DMS53 treated with DMSO at 0.1 percent for 48 hours (cell line): Measurements from ENCODE around the gene DRC7.
"Not testable (repeated sequence)": the region's sequence is repeated elsewhere in the genome, so short reads cannot be mapped to it uniquely, and the experiment has no call there.

ENCODE experiments used
- DNase-seq: peaks from one replicate; lab custom pipeline; 2025; ENCODE audit not compliant: unreplicated experiment; lab: John Stamatoyannopoulos, UW

The DRC7 gene

DNA sequence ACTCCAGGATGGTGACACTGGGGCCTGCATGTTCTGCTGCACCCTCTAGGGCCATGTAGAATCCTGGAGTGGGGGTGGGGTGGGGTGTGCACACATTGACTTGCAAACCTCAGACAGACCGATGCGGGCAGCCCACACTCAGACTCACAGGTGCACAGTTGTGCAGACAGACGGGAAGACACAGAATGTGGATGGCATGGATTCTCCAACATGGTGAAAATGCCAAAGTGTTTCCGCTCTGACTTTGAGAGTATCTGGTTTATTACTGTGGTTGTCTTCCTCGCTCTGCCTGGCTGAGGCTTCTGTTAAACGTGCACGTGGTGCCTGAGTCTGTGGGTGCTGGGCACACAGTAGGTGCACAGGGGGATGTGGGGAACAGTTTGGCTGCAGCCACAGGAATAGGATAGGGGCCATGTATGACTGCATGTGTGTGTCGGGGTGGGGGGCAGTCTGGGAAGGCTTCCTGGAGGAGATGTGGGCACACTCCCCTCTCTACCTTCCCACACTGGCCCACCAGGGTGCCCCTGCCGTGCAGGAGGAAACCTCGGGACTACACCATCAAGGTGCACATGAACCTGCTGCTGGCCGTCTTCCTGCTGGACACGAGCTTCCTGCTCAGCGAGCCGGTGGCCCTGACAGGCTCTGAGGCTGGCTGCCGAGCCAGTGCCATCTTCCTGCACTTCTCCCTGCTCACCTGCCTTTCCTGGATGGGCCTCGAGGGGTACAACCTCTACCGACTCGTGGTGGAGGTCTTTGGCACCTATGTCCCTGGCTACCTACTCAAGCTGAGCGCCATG, 35.5 kb upstream of the DRC7 start:
- no peak for DNase-seq

- DNase-seq = no peak
Observed at GRCh38 chr16:57660715-57661463, 33.7 kb upstream of the DRC7 start.

DNA sequence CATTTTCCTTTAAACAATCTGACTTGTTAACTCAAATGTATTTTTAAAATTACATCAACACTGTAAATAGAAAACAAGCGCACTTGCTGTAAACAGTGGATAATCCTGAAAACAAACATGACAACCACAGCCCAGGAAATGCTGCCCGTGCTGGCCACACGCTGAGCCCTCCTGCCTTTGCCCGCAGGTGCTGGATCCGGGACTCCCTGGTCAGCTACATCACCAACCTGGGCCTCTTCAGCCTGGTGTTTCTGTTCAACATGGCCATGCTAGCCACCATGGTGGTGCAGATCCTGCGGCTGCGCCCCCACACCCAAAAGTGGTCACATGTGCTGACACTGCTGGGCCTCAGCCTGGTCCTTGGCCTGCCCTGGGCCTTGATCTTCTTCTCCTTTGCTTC, 33.1 kb upstream of the DRC7 start:
- no peak for DNase-seq

DNA sequence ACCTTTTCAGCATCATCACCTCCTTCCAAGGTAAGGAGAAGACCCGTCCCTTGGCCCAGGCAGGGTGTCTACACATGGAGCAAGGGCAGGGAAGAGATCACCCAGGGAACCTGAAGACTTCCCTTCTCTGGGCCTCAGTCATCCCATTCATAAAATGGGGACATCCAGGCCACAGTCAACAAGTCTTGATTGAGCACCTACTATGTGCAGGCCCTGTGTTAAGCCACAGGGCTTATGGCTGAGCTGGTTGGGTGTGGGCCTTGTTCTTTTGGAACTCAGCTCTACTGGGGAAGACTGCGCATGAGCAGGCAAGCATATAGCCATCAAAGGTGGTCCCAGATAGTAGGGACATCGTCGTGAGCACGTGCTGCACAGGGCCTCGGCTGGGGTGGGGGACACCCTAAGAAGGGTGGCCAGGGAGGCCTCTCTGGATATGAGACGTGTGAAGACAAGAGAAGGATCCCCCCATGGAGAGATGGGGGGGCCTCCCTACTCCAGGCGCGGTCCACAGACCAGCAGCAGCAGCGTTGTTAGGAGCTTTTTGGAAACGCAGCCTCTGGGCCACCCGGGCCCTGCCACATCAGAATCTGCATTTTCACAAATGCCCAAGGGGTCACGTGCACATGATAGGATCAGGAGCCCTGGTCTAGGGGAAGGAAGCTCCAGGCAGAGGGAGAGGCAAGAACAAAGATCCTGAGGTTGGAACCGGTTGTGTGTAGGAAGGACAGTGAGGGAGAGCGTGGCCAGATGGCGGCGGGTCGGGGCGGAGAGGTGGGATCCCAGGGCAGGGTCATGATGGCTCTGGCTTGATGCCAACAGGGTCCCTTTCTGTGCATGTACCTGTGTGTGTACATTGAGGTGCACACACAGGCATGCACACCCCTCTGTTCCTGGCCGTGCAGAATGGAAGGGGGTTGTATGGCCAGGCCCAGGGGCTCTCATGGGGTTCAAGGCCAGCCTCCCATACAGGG, 32.4 kb upstream of the DRC7 start:
- DNase-seq = no peak

- no peak for DNase-seq
Observed at GRCh38 chr16:57663436-57663835, 31.2 kb upstream of the DRC7 start.

DNA sequence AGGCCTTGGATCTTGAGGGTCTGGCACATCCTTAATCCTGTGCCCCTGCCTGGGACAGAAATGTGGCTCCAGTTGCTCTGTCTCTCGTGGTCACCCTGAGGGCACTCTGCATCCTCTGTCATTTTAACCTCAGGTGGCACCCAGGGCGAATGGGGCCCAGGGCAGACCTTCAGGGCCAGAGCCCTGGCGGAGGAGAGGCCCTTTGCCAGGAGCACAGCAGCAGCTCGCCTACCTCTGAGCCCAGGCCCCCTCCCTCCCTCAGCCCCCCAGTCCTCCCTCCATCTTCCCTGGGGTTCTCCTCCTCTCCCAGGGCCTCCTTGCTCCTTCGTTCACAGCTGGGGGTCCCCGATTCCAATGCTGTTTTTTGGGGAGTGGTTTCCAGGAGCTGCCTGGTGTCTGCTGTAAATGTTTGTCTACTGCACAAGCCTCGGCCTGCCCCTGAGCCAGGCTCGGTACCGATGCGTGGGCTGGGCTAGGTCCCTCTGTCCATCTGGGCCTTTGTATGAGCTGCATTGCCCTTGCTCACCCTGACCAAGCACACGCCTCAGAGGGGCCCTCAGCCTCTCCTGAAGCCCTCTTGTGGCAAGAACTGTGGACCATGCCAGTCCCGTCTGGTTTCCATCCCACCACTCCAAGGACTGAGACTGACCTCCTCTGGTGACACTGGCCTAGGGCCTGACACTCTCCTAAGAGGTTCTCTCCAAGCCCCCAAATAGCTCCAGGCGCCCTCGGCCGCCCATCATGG, 30.5 kb upstream of the DRC7 start:
- no peak for DNase-seq

DNA sequence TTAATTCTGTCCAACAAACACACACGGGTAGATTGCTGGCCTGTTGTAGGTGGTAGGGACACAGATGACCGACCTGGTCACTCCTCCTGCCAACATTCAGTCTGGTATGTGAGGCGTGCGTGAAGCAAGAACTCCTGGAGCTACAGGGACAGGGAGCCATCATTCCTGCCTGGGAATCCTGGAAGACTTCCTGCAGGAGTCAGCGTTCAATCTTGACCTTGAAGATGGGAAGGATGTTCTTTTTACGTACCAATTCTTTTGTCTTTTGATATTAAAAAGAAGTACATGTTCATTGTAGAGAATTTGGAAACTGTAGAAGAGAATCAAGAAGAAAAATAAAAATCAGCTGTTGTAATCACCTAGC, 30.0 kb upstream of the DRC7 start:
- no peak for DNase-seq

- DNase-seq = no peak
Observed at GRCh38 chr16:57665541-57665940, 29.1 kb upstream of the DRC7 start.

DNA sequence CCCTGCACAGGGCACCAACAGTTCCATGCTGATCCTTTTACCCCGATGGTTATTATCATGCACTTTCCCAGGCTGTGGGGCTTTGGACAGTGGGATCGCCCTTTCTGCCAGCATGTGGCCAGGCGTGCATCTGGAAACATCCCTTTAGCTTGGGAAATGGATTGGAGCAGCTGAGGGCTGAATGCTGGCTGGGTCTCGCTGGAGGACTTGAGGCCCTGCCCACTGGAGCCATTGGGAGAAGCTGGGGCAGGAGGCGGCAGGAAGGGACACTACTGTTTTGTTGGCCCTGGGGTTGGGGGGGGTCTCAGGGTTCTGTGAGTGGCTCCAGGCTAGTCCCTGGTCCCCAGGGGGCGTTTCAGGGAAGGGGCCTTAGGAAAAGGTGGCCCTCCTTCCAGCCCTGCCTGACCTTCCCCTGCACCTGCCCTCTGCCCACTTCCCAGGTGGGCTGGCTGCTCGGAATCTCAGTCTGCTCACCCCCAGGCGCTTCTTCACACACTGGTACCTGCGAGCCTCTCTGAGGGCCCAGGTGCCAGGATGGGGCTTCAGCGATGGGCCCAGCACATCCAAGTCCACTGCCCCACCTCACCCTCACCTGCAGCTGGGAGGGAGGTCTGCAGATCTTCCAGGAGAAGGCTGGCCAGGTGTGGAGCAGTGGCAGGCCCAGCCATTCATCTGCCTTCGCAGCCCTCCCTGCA, 28.1 kb upstream of the DRC7 start:
- DNase-seq = no peak

GRCh38 chr16:57667048-57667525, 27.5 kb upstream of the DRC7 start:
- DNase-seq = no peak

DNA sequence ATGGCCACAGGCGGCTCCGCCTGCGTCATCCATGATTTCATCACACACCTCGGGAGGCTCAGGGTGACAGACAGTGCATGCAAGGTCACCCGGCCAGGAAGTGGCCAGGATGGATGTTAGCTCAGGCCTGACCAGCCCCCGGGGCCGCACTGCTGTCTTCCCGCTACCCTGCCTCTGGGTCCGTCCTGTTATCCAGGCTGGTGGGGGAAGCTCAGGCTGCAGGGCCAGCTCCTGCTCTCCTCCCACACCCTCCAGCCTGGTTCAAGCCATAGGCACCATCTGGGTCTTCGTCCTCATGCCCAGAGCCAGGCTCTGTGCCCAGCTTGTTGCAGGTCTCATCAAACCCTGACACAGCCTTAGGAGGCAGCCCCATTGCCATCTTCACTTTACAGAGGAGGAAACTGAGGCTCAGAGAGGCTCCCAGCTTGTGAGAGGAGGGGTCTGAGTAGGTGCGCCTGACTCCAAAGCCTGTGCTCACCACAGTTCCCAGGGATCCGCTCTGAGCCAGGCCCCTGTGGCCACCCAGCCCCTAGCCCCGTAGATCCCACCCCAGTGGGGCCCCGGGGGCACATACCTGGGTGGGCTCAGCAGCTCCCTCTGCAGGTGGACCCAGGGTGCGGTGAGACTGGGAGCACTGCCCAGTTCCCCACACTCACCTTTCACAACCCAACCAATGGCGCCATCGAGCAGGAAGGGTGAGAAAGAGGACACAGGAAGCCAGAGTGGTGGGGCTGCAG, 26.9 kb upstream of the DRC7 start:
- no peak for DNase-seq

DNA sequence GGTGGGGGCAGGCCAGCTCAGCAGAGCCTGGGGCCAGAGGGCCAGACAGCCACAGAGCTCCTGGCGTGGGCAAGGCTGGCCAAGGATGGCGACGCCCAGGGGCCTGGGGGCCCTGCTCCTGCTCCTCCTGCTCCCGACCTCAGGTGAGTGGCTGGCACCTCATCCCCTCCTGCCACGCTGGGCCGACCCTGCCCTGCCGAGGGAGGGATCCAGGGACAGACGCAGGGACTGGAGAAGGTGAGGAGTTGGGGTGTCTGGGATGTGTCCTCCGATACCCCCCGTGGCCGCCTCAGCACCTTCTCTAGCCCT, 26.4 kb upstream of the DRC7 start, which contains the start of gene ADGRG3:
Gene ADGRG3, plus strand, starts transcription at position 44 of the 309 bp plus-strand sequence. Its CDS starts 42 bp downstream, at position 86.
- no peak for DNase-seq

GRCh38 chr16:57668630-57669475, 25.8 kb upstream of the DRC7 start:
- DNase-seq = no peak

GRCh38 chr16:57669476-57670162, 25.0 kb upstream of the DRC7 start:
- no peak for DNase-seq

- DNase-seq = no peak
Observed at GRCh38 chr16:57670196-57670595, 24.4 kb upstream of the DRC7 start.

DNA sequence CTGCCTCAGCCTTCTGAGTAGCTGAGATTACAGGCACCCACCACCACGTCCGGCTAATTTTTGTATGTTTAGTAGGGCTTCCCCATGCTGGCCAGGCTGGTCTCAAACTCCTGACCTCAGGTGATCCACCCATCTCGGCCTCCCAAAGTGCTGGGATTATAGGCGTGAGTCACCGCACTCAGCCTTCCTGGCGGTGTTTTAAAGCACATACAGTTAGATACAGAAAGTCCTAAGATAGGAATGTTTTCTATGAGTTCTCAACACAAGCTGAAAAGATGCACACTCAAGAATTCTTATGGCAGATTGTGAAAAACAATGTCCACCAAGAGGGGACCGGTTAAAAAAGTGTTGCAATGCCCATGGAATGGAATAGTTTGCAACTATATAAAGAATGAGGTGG, 23.2 kb upstream of the DRC7 start:
- DNase-seq = not testable (repeated sequence)

- DNase-seq = no peak
Observed at GRCh38 chr16:57672416-57672815, 22.2 kb upstream of the DRC7 start.

GRCh38 chr16:57672824-57673223, 21.8 kb upstream of the DRC7 start:
- DNase-seq = no peak
